Right lobe of liver (tissue), 4 donors: ENCODE measurements around the gene ST14.

ENCODE experiments used
- POLR2A ChIP-seq: fragments of 450-650 bp; IDR thresholded peaks from one replicate; pipeline ENCODE4 v1.6.1; 2017; ENCODE audit warnings: antibody characterized with exemption, mild to moderate bottlenecking
- TF ChIP-seq, protein P1 (sequence below), 4 donors: fragments of 200-600 bp in 3 of 4; fragments of 450-650 bp in 1 of 4; IDR thresholded peaks; one replicate each; pipeline versions ENCODE4 v1.5.1 to v1.8.0; 2016 to 2022; ENCODE audit warnings: antibody characterized with exemption in 4 of 4, mild to moderate bottlenecking in 2 of 4
- donor health status: DM: no; HTN: no; CAD: no.
- donor health status: DM: no; HTN: no; CAD: no.
- donor health status: DM: no; HTN: yes; CAD: no.

- TF ChIP-seq, protein P1, sequence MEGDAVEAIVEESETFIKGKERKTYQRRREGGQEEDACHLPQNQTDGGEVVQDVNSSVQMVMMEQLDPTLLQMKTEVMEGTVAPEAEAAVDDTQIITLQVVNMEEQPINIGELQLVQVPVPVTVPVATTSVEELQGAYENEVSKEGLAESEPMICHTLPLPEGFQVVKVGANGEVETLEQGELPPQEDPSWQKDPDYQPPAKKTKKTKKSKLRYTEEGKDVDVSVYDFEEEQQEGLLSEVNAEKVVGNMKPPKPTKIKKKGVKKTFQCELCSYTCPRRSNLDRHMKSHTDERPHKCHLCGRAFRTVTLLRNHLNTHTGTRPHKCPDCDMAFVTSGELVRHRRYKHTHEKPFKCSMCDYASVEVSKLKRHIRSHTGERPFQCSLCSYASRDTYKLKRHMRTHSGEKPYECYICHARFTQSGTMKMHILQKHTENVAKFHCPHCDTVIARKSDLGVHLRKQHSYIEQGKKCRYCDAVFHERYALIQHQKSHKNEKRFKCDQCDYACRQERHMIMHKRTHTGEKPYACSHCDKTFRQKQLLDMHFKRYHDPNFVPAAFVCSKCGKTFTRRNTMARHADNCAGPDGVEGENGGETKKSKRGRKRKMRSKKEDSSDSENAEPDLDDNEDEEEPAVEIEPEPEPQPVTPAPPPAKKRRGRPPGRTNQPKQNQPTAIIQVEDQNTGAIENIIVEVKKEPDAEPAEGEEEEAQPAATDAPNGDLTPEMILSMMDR (IDR thresholded peaks at IDR 0.05), result no peak
- no peak for TF ChIP-seq POLR2A
Measured at GRCh38 chr11:130136107-130136506, 23.5 kb upstream of the ST14 start.
